Measurements from ENCODE around the gene PPP2CA. TPM values are rescaled to one million over a fixed set of nuclear protein-coding genes. Genes with fewer than 3 reads are reported as not detected.

The PPP2CA gene
- total RNA-seq, 2 donors from 2014 or later: 137 to 147 TPM

DNA sequence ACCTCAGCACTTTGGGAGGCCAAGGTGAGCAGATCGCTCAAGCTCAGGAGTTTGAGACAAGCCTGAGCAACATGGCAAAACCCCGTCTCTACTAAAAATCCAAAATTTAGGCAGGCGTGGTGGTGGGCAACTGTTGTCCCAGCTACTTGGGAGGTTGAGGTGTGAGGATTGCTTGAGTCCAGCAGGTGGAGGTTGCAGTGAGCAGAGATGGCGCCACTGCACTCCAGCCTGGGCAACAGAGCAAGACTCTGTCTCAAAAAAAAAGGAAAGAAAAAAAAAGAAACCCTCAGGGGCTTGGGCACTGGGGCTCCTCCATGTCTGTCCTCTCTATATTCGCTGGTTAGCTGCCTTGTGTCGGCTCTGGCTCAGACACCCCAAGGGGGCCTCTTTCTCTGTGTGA, 10.9 kb upstream of the PPP2CA start:
- Histone ChIP-seq H3K4me3 (no peak overlapping the region), H3K27me3 (no peaks in the 10 kb centered on the region), H3K9me3 (no peaks in the 10 kb centered on the region), H3K4me1 (peaks cover 0 to 32% of the 10 kb centered on the region in 2 donors), H3K27ac (peak overlapping the region; percentile 60 to 83), H3K36me3 (no peaks in the 10 kb centered on the region)
- TF ChIP-seq, protein P1, sequence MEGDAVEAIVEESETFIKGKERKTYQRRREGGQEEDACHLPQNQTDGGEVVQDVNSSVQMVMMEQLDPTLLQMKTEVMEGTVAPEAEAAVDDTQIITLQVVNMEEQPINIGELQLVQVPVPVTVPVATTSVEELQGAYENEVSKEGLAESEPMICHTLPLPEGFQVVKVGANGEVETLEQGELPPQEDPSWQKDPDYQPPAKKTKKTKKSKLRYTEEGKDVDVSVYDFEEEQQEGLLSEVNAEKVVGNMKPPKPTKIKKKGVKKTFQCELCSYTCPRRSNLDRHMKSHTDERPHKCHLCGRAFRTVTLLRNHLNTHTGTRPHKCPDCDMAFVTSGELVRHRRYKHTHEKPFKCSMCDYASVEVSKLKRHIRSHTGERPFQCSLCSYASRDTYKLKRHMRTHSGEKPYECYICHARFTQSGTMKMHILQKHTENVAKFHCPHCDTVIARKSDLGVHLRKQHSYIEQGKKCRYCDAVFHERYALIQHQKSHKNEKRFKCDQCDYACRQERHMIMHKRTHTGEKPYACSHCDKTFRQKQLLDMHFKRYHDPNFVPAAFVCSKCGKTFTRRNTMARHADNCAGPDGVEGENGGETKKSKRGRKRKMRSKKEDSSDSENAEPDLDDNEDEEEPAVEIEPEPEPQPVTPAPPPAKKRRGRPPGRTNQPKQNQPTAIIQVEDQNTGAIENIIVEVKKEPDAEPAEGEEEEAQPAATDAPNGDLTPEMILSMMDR (IDR thresholded peaks at IDR 0.05): no peak
- DNase-seq (ENCODE audit: low spot score): no peak

DNA sequence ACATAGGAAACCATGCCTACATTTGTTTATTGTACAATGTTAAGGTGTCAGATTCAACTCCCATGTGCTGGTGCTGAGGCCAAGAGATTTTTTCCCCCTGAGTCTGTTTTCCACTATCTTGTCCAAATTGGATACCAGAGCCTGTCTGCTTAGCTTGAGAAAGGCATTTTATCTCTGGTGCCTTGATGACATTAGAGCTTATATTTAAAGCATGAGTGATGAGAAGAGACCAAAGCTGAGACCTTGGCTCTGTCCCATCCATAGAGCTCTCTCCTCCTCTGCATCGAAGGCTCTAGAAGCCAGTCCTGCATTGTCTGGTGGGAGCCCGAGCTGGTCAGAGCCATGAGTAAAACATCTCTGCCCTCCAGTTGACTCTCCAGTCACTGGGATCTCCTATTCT, 10.4 kb upstream of the PPP2CA start:
- Histone ChIP-seq H3K27me3 (no peaks in the 10 kb centered on the region), H3K36me3 (no peaks in the 10 kb centered on the region), H3K4me1 (peaks cover 0 to 28% of the 10 kb centered on the region in 2 donors), H3K4me3 (no peak overlapping the region), H3K9me3 (no peaks in the 10 kb centered on the region), H3K27ac (peak overlapping the region; percentile 60 to 83)
- TF ChIP-seq, protein P1 (IDR thresholded peaks at IDR 0.05): no peak
- no peak for DNase-seq (ENCODE audit: low spot score)

DNA sequence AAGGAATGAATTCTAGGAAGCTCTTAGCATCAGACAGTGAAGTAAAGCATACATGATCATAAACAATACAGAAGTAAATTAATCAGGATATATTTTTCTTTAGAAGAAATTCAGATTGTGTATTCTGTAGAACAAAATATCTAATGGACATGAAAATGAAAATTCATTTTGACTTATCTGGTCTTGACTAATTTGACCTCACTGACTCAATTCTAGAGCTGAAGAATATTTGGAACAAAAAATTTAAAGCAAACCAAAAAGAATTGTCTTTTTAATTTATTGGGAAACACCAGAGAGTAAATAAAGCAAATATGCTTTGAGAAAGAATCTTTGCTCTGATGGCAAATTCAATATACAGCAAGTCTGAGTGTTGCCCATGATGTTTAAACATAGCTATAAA, 2.8 kb upstream of the PPP2CA start:
- TF ChIP-seq, protein P1 (IDR thresholded peaks at IDR 0.05): no peak
- DNase-seq (ENCODE audit: low spot score): no peak
- no peaks in the 10 kb centered on the region for H3K9me3 ChIP-seq
- H3K4me1 ChIP-seq: peaks cover 0 to 19% of the 10 kb centered on the region in 2 donors
- H3K4me3 ChIP-seq: no peak overlapping the region
- H3K27me3 ChIP-seq: no peaks in the 10 kb centered on the region
- no peaks in the 10 kb centered on the region for H3K36me3 ChIP-seq
- peak overlapping the region; percentile 60 to 100 for H3K27ac ChIP-seq

DNA sequence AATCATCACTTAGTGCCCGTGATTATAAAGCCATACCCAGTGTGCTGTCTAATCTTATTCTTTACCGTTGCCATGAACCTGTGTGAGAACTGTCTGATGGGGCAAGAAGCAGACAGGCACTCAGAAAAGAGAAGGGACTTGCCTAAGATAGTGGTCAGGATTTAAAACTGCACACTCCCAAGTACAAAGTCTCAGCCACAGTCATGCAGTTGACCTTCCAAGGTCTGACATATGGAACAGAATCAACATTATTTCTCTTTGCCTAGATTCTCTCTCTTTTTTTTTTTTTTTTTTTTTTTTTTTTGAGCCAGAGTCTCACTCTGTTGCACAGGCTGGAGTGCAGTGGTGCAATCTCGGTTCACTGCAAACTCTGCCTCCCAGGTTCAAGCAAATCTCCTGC, 1.9 kb upstream of the PPP2CA start:
- no peak for DNase-seq (ENCODE audit: low spot score)
- Histone ChIP-seq H3K4me3 (no peak overlapping the region), H3K4me1 (peaks cover 0 to 27% of the 10 kb centered on the region in 2 donors), H3K27ac (peak overlapping the region; percentile 99 to 100), H3K27me3 (no peaks in the 10 kb centered on the region), H3K36me3 (no peaks in the 10 kb centered on the region), H3K9me3 (no peaks in the 10 kb centered on the region)
- TF ChIP-seq, protein P1 (IDR thresholded peaks at IDR 0.05): no peak

DNA sequence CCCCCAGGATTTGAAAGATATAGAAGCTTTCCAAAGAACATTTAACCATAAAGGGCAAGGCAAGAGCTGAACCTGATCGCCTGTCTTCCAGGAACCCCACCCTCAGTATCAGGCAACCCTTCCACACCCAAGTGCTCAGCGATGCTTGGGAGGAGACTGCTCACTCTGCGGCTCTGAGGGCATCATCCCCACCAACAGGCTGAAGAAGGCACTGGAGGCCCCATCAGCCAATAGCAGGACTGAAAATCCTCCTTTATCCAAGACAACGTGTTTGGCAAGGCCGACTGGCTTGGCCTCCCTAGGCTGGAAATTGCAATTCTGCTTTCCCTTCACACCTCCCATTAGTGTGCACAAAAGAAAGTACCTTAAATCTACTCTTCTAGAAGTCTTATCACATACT, 1.4 kb upstream of the PPP2CA start:
- H3K9me3 ChIP-seq: no peaks in the 10 kb centered on the region
- no peaks in the 10 kb centered on the region for H3K27me3 ChIP-seq
- no peak for DNase-seq (ENCODE audit: low spot score)
- peak overlapping the region; percentile 99 to 100 for H3K27ac ChIP-seq
- H3K4me1 ChIP-seq: peaks cover 0 to 32% of the 10 kb centered on the region in 2 donors
- TF ChIP-seq, protein P1 (IDR thresholded peaks at IDR 0.05): no peak
- no peaks in the 10 kb centered on the region for H3K36me3 ChIP-seq
- peak overlapping the region; percentile 86 to 99 for H3K4me3 ChIP-seq

Data from right atrium auricular region (tissue), 2 donors.